ENCODE results near the gene KIF12.

DNA sequence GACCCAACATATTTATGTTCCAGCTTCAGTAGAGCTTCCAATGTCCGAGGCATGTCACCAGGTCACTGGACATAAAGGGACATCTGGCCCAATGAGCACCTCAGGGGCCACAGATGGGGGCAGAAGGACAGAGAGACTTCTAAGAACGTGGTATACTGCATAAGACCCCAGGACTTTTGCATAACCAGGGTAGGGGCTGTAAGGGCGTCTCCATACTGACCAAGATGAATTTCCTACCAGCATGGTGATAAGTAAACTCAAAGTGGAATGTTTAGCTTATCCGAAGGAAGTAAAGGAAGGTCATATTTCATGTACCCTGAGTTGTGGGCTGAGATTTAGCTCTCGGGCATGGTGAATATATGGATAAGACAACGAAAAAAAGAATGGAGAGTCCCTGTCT is 38.7 kb upstream of the KIF12 start:
- TF ChIP-seq, protein P1, sequence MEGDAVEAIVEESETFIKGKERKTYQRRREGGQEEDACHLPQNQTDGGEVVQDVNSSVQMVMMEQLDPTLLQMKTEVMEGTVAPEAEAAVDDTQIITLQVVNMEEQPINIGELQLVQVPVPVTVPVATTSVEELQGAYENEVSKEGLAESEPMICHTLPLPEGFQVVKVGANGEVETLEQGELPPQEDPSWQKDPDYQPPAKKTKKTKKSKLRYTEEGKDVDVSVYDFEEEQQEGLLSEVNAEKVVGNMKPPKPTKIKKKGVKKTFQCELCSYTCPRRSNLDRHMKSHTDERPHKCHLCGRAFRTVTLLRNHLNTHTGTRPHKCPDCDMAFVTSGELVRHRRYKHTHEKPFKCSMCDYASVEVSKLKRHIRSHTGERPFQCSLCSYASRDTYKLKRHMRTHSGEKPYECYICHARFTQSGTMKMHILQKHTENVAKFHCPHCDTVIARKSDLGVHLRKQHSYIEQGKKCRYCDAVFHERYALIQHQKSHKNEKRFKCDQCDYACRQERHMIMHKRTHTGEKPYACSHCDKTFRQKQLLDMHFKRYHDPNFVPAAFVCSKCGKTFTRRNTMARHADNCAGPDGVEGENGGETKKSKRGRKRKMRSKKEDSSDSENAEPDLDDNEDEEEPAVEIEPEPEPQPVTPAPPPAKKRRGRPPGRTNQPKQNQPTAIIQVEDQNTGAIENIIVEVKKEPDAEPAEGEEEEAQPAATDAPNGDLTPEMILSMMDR (IDR thresholded peaks at IDR 0.05): no peak
- TF ChIP-seq POLR2A (IDR thresholded peaks at IDR 0.05): no peak

Data from esophagus squamous epithelium (tissue), 4 donors.